Measurements from ENCODE around the gene OXCT1.
"Not testable (repeated sequence)": the region's sequence is repeated elsewhere in the genome, so short reads cannot be mapped to it uniquely, and the experiment has no call there.

The OXCT1 gene

DNA sequence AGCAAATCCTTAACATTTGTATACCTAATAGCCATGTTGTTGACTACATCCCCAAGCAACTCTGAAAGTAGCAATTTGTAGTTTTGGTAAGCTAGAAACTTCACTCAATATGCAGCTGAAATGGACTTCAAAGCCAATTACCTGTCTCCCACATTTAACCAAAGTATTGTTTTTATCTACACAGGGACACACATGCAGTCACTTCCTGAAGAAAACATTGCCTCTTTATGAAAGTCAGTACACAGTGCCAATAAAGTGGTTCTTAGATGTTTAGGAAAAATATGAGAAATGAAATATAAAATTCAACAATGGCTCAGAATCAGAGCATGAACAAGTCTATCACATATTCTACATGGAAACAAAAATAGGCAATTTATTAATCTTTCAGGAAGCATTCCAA lies 49.2 kb downstream of the OXCT1 start:
- DNase-seq: no peak

- DNase-seq: no peak
These were observed 50.1 kb downstream of the OXCT1 start for GRCh38 chr5:41820150-41820549.

GRCh38 chr5:41817625-41818301 lies 52.5 kb downstream of the OXCT1 start:
- DNase-seq: no peak

GRCh38 chr5:41815663-41816229 lies 54.5 kb downstream of the OXCT1 start:
- DNase-seq: no peak

- DNase-seq: no peak
These were observed 55.0 kb downstream of the OXCT1 start for GRCh38 chr5:41815261-41815660.

DNA sequence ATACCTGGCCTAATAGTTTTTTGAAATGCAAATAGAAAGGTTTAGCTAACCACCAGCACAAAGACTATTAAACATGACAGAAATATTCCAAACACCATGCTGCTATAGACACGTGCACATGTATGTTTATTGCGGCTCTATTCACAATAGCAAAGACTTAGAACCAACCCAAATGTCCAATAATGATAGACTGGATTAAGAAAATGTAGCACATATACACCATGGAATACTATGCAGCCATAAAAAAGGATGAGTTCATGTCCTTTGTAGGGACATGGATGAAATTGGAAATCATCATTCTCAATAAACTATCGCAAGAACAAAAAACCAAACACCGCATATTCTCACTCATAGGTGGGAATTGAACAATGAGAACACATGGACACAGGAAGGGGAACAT lies 55.9 kb downstream of the OXCT1 start:
- DNase-seq: not testable (repeated sequence)

DNA sequence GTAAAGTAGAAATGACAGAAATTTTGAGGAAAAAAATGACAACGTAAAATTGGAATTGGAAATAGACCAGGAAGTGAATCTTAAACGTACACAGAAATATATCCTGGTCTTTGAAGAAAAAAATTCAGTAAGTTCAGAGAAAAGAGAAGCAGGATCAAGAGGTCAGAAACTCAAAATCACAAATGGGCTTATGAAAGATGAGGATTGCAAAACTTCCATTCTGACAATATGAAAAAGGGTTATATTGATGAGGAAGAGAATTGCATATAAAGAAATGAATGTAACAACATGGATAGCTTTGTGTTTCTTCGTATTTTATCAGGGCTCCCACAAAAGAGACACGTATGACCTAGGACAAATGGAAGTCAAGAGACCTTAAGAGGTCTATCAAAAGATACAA lies 58.1 kb downstream of the OXCT1 start:
- DNase-seq: no peak

DNA sequence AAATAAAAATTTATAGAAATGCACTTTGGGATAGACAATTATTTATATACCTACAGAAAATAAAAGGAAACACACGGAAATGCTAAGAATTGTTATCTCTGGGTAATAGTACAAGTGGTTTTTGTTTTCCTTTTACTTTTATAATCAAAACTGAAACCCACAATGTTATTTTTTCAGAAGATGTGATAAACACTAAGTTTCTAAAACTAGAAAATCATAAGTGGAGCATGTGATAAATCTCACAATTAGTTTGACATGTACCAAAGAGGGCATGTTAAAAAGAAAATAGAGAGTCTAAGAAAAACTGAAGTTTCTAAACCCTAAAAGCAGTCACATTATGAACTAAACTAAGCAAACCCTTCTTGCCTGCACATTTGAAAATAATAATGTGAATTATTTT lies 61.1 kb downstream of the OXCT1 start:
- DNase-seq: no peak

DNA sequence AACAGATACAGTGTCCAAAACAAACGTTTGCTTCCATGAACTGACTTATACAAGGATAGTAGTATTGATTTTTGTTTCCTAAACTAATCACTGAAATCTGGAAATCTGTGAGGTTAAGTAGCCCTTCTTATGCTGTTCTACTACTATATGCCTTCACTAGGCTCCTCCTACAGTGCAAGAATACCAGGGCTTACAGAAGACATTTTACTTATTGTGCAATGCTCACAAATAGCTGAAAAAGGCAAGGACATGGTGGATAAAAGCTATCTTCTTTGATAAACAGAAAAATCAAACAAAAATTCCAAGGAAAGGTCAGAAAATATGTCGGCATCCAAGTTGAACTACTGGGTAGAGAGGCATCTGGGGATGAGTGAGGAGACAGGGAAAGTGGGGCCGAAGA lies 61.9 kb downstream of the OXCT1 start:
- DNase-seq: no peak

GRCh38 chr5:41797662-41798061 lies 72.6 kb downstream of the OXCT1 start:
- no peak for DNase-seq

GRCh38 chr5:41796061-41796460 lies 74.2 kb downstream of the OXCT1 start:
- DNase-seq: no peak

DNA sequence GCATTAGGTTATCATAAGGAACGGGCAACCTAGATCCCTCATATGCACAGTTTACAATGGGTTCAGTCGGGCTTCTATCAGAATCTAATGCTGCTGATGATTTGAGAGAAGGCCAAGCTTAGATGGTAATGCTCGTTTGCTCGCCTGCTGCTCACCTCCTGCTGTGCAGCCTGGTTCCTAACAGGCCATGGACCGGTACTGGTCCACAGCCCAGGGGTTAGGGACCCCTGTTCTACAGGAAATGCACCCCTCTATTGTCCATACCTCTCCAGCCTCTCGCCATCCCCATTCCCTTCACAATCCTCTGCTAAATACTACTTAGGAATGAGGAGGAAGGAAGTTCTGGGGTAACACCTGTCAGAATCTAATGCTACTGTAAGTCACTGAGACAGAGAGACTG lies 75.1 kb downstream of the OXCT1 start:
- DNase-seq: no peak

- DNase-seq: no peak
These were observed 75.8 kb downstream of the OXCT1 start for GRCh38 chr5:41794471-41794870.

DNA sequence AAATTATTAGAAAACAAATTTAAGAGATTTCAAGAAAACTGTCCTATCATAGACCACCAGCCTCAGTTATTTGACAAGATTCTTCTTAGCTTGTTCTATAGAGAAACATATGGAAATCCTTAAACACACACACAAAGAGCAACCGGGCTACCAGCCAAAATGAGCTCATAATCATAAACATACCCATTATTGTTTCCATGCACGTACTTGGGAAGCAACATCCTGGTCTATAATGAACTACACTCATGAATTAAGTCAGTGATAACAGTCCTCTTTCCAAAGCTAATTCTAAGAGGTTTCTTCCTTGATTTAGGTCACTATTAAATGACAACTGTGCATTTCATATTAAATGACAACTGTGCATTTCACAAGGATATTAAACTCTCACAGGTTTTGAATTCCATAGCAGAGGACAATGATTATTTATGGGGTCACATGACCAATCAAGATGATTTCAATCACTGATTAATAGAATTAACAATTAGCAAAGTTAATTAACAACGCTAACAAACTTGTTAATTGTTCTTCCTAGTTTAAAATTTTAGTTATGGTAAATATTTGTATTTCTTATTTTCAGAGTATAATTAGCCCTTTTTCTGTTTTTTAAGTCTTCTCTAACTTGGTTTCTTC lies 77.0 kb downstream of the OXCT1 start:
- no peak for DNase-seq

GRCh38 chr5:41790038-41790776 lies 80.0 kb downstream of the OXCT1 start:
- DNase-seq: no peak

- DNase-seq: no peak
These were observed 80.8 kb downstream of the OXCT1 start for GRCh38 chr5:41789434-41789833.

DNA sequence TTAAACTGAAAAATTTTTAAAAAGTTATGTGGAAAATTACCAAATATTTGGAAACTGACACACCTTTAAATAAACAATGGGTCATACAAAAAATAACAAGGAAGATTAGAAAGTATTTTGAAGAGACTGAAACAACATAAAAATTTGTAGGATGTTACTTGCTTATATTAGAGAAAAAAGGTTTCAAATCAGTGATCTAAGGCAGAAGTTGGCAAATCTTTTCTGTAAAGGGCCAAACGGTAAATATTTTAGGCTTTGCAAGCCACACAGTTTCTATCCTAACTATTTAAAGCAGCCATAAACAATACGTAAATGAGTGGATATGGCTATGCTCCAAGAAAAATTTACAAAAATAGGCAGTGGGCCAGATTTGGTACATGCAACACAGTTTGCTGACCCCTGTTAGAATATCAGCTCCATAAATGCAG lies 81.3 kb downstream of the OXCT1 start:
- no peak for DNase-seq

GRCh38 chr5:41787265-41787664 lies 83.0 kb downstream of the OXCT1 start:
- no peak for DNase-seq

- DNase-seq: no peak
These were observed 85.2 kb downstream of the OXCT1 start for GRCh38 chr5:41785061-41785460.

- no peak for DNase-seq
These were observed 91.8 kb downstream of the OXCT1 start for GRCh38 chr5:41778410-41778809.

DNA sequence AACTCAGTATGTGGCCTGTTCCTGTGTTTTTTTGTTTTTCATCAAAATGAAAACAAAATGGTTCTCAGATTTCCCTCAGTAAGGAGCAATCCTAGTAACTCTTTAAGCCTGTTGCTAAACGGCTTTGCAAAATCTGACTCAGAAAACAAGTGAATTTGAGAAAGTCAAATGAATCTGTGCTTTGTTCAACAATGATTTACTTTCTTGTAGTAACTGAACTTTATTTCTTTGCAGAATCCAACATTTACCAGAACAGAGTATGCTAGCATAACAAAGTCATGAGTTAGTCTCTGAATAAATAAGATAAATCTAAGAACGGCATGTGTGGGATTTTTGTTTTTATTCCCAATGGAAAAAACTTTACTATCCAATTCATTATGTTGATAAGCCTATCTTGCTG lies 93.8 kb downstream of the OXCT1 start:
- DNase-seq: no peak

DNA sequence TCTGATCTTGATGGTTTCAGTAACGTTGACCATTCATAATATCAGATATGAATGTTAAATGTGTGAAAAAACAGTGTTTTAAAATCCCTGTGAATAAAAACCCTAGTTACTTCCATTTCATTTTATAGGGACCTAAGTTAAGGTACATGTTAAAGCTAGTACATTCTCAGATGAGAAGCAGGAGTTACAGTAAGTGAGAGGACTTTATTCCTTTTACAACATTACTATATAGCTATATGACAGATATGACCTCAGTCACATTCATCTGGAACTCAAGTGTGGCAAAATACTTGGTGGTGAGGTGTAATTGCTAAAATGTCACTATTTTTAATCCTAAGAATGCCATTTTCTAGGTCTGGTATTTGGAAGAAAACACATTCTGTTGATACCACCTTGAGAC lies 96.4 kb downstream of the OXCT1 start:
- no peak for DNase-seq

DNA sequence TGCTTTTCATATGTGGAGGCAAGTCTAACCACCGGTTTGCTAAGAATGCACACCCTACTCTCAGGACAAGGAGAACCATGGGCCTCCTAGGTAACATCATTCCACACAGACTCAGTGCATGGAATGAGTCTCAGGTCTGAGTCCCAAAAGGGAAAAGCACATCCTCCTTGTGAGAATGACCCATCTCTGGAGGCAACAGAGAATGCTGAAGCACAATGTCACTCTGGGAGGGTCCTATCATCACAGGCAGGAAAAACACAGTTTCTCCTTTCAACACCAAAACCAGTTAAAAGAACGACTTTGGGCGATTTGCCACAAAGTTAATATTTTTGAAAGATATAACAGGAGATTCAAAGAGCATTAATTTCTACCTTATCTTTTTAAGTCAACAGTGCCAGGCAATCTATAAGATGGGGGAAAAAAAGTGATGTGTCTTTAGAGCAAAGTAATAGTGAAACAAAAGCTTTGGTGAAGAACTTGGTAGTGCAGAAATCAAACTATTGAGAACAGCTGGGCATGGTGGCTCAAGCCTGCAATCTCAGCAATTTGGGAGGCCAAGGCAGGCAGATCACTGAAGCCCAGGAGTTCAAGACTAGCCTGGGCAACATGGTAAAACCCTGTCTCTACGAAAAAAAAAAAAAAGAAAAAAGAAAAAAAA lies 97.3 kb downstream of the OXCT1 start:
- no peak for DNase-seq

All from stimulated activated CD4-positive, alpha-beta T cell treated with anti-CD3 and anti-CD28 coated beads, Interleukin-1b, Interleukin-23, amount 100 ng/mL, for 48 hours (primary cell).